Esophagus muscularis mucosa (tissue), 3 donors: ENCODE data around the gene ACSL4.

ENCODE experiments used
- CTCF ChIP-seq, 3 experiments: fragments of 200-600 bp in 2 of 3; fragments of 450-650 bp in 1 of 3; sonication (generic) in 2 of 3; IDR thresholded peaks; one replicate each; pipeline ENCODE4 v1.5.1; 2017 to 2019; ENCODE audit warnings: antibody characterized with exemption in 3 of 3, mild to moderate bottlenecking in 2 of 3, moderate library complexity in 1 of 3
- EP300 ChIP-seq: sonication (generic); formaldehyde crosslinking; IDR thresholded peaks from one replicate; pipeline ENCODE4 v1.6.1; 2017; ENCODE audit warnings: antibody characterized with exemption

GRCh38 chrX:109720947-109721346, 12.1 kb downstream of the ACSL4 start:
- TF ChIP-seq CTCF (IDR thresholded peaks at IDR 0.05) (no peak), EP300 (no peak)
